ENCODE results near the gene TC2N.
A peak's percentile ranks its signal among the peaks of the same experiment; 100 is the strongest.
"Not testable (repeated sequence)": the region's sequence is repeated elsewhere in the genome, so short reads cannot be mapped to it uniquely, and the experiment has no call there.

The TC2N gene

GRCh38 chr14:91750634-91751198 is 116.6 kb downstream of the TC2N start:
- DNase-seq = no peak

- DNase-seq = no peak
Observed at GRCh38 chr14:91749868-91750267, 117.5 kb downstream of the TC2N start.

- DNase-seq = no peak
Observed at GRCh38 chr14:91748049-91748448, 119.3 kb downstream of the TC2N start.

GRCh38 chr14:91745344-91745743 is 122.0 kb downstream of the TC2N start:
- no peak for DNase-seq

GRCh38 chr14:91744068-91744480 is 123.3 kb downstream of the TC2N start:
- DNase-seq = peak; percentile 30

GRCh38 chr14:91743305-91743653 is 124.1 kb downstream of the TC2N start:
- no peak for DNase-seq

- DNase-seq = no peak
Observed at GRCh38 chr14:91742621-91743304, 124.6 kb downstream of the TC2N start.

- not testable (repeated sequence) for DNase-seq
Observed at GRCh38 chr14:91739867-91740266, 127.5 kb downstream of the TC2N start.

GRCh38 chr14:91737619-91738018 is 129.7 kb downstream of the TC2N start:
- no peak for DNase-seq

- no peak for DNase-seq
Observed at GRCh38 chr14:91732859-91733477, 134.4 kb downstream of the TC2N start.

- DNase-seq = peak; percentile 28
Observed at GRCh38 chr14:91732439-91732838, 134.9 kb downstream of the TC2N start.

- DNase-seq = no peak
Observed at GRCh38 chr14:91731986-91732385, 135.3 kb downstream of the TC2N start, which contains the start of gene CATSPERB. Gene CATSPERB (minus strand): TSS chr14:91732086. CDS start chr14:91729479, 2,607 bp downstream.

GRCh38 chr14:91731018-91731417 is 136.3 kb downstream of the TC2N start:
- no peak for DNase-seq

GRCh38 chr14:91729756-91730155 is 137.6 kb downstream of the TC2N start:
- DNase-seq = no peak
